ENCODE data around the gene MSANTD2. TPM values are rescaled to one million over a fixed set of nuclear protein-coding genes. Genes with fewer than 3 reads are reported as not detected.

The MSANTD2 gene
- total and polyA plus RNA-seq, 9 of the 15 experiments (the other 6 are each of a cell fraction or from before 2014, with no cell fraction given) = 1.3 to 9.9 (median 5.3) TPM

DNA sequence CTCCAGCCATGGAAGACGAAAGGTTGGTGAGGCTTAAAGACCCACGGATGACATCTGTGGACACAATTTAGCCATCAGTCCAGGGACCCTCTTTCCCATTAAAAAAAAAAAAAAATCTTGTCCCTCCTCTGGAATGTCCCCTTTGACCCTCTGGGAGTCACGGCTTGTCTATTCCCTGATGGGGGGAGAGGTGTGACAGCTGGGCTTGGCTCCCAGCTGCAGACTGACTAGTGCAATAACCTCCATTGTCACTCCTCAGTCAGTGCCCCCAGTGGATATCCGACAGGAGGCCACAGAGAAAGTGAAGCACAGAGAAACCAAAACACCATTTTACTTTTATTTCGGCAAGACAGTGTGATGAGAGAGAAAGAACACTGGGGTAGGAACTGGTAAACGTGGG lies 45.5 kb downstream of the MSANTD2 start (continued):
- no peak for TF ChIP-seq ZNF778 (CRISPR knock-in tag; IDR thresholded peaks at IDR 0.05)

DNA sequence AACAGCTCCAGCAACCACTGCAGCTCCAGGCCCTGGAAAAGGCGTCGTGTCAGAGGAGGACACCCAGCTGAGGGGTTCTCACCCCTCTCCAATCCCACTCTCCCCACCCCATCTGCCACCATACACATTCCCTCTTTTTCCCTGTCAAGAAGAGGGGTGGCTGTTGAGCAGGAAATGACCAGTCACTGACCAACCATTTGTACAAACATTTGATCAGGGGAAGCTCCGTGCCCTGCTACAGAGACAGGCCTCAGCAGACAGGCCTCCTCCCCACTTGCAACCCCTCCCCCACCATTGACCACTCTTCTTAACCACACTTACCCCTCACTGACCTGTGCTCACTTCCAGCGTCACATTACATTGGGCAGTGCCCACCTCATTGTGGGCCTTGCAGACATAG lies 45.9 kb downstream of the MSANTD2 start:
- Histone ChIP-seq H3K4me1 (replicated peaks in 1 of 2; ENCODE audit: control insufficient read depth in 2 of 2, insufficient read depth in 2 of 2, low read length in 2 of 2) (peaks cover 11 to 26% of the 10 kb centered on the region in 2 experiments; a peak in 4 of 5 replicates), H3K4me3 (no peak overlapping the region), H3K4me2 (ENCODE audit: insufficient read depth, low read length) (no peak overlapping the region), H3K27me3 (ENCODE audit: control insufficient read depth in 2 of 2, insufficient read depth in 2 of 2, low read length in 2 of 2) (peaks cover 6 to 63% of the 10 kb centered on the region in 2 experiments; a peak in 4 of 5 replicates), H3K27ac (ENCODE audit: extremely low read depth, low read depth, low read length) (no peak overlapping the region), H3K79me2 (ENCODE audit: control insufficient read depth, insufficient read depth, low read length) (no peaks in the 10 kb centered on the region), H3K9ac (ENCODE audit: insufficient read depth in 1 of 2, low read depth in 2 of 2, low read length in 2 of 2) (no peak overlapping the region), H3K36me3 (ENCODE audit: control insufficient read depth, insufficient read depth, low read length) (no peaks in the 10 kb centered on the region), H3K9me1 (ENCODE audit: control insufficient read depth, insufficient read depth, low read length) (no peaks in the 10 kb centered on the region), H2AFZ (ENCODE audit: low read depth, low read length) (no peak overlapping the region), H4K20me1 (replicated peaks; ENCODE audit: control insufficient read depth, insufficient read depth, low read length) (no peaks in the 10 kb centered on the region), H3K9me3 (replicated peaks; ENCODE audit: control insufficient read depth, insufficient read depth, low read depth, low read length) (no peaks in the 10 kb centered on the region)
- FAIRE-seq (no peak), DNase-seq (ENCODE audit: extremely low read depth in 1 of 4, low spot score in 3 of 4) (no peak), ATAC-seq (no peak)
- ChIA-PET POLR2A (interaction anchor here (1.1 kb wide), 1 partner anchor 81 kb away, joined by 3 read pairs; the partner anchor contains the start of genes SIAE and SPA17), CTCF (ENCODE audit: low intra/inter-chr PET ratio) (no interaction called here)
- in situ Hi-C loops (cut with MboI) = no loop called here
- TF ChIP-seq ZNF695 (CRISPR knock-in tag; IDR thresholded peaks at IDR 0.05) = no peak
- TF ChIP-seq, protein P1, sequence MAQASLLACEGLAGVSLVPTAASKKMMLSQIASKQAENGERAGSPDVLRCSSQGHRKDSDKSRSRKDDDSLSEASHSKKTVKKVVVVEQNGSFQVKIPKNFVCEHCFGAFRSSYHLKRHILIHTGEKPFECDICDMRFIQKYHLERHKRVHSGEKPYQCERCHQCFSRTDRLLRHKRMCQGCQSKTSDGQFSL (CRISPR knock-in tag; IDR thresholded peaks at IDR 0.05) = no peak
- TF ChIP-seq, protein P1 (tag; IDR thresholded peaks at IDR 0.05) = no peak
- TF ChIP-seq HDAC3 (IDR thresholded peaks at IDR 0.05; ENCODE audit: borderline replicate concordance, partially characterized antibody) = no peak
- TF ChIP-seq KAT8 (IDR thresholded peaks at IDR 0.05; ENCODE audit: low read depth) = no peak
- intact Hi-C loops (cut with micrococcal nuclease) = no loop called here
- 13% methylated on average over 4 of the region's 4 CpGs for WGBS (ENCODE audit: insufficient coverage, low coverage, missing lambda C conversion rate)
- no TSS peak for BruUV-seq (replicated peaks)
